ENCODE results near the gene TRAK1.

DNA sequence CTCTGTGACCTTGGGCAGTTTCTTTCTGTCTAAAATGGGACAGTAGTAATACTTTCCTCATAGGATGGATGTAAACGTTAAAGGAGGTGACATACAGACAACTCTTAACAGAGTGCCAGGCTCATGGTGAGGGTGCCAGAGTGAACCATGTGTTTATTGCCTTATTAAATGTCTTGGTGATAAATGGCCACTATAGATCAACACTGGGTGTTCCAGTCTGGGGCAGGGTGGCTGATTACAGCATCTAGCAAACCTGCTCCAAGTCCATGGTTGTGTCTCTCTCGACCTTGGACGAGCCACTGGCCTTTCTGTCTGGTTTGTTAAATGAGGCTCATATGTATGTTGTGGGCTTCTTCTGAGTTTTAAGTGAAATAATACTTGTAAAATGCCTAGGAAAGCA lies 75.1 kb downstream of the TRAK1 start:
- TF ChIP-seq POLR2A (IDR thresholded peaks at IDR 0.05) (no peak), POLR2AphosphoS5 (IDR thresholded peaks at IDR 0.05) (no peak)

Measured in breast epithelium (tissue), 3 donors.